Measurements from ENCODE around the gene MTMR4.
"Not testable (repeated sequence)": the region's sequence is repeated elsewhere in the genome, so short reads cannot be mapped to it uniquely, and the experiment has no call there.

MTMR4 gene

GRCh38 chr17:58513965-58514769 lies at the start of gene MTMR4:
Gene MTMR4, minus strand, starts transcription at chr17:58514638. Its CDS starts 231 bp downstream, at chr17:58514407.
- DNase-seq = peak; percentile 20

GRCh38 chr17:58560511-58560910 lies 46.1 kb upstream of the MTMR4 start:
- peak; percentile 57 for DNase-seq

GRCh38 chr17:58557981-58558380 lies 43.5 kb upstream of the MTMR4 start:
- no peak for DNase-seq

GRCh38 chr17:58556833-58557250 lies 42.4 kb upstream of the MTMR4 start:
- DNase-seq = no peak

GRCh38 chr17:58555109-58555508 lies 40.7 kb upstream of the MTMR4 start:
- not testable (repeated sequence) for DNase-seq

GRCh38 chr17:58541249-58541648 lies 26.8 kb upstream of the MTMR4 start:
- DNase-seq = no peak

- DNase-seq = peak; percentile 41
Measured at GRCh38 chr17:58539698-58540097, 25.3 kb upstream of the MTMR4 start.

- DNase-seq = no peak
Measured at GRCh38 chr17:58538811-58539409, 24.5 kb upstream of the MTMR4 start.

- DNase-seq = no peak
Measured at GRCh38 chr17:58537266-58537665, 22.8 kb upstream of the MTMR4 start.

GRCh38 chr17:58536542-58536941 lies 22.1 kb upstream of the MTMR4 start:
- DNase-seq = no peak

- no peak for DNase-seq
Measured at GRCh38 chr17:58535431-58535830, 21.0 kb upstream of the MTMR4 start.

GRCh38 chr17:58534901-58535421 lies 20.5 kb upstream of the MTMR4 start:
- DNase-seq = no peak

- no peak for DNase-seq
Measured at GRCh38 chr17:58534331-58534730, 19.9 kb upstream of the MTMR4 start.

- no peak for DNase-seq
Measured at GRCh38 chr17:58533616-58534188, 19.3 kb upstream of the MTMR4 start.

GRCh38 chr17:58532555-58532951 lies 18.1 kb upstream of the MTMR4 start:
- DNase-seq = peak; percentile 88

- no peak for DNase-seq
Measured at GRCh38 chr17:58531661-58532554, 17.5 kb upstream of the MTMR4 start.

- DNase-seq = no peak
Measured at GRCh38 chr17:58531122-58531521, 16.7 kb upstream of the MTMR4 start.

- DNase-seq = no peak
Measured at GRCh38 chr17:58530655-58531054, 16.2 kb upstream of the MTMR4 start.

GRCh38 chr17:58529275-58529674 lies 14.8 kb upstream of the MTMR4 start:
- DNase-seq = no peak

GRCh38 chr17:58528443-58528842 lies 14.0 kb upstream of the MTMR4 start:
- DNase-seq = no peak

- no peak for DNase-seq
Measured at GRCh38 chr17:58527949-58528348, 13.5 kb upstream of the MTMR4 start.

- DNase-seq = no peak
Measured at GRCh38 chr17:58527306-58527705, 12.9 kb upstream of the MTMR4 start.

GRCh38 chr17:58525239-58525638 lies 10.8 kb upstream of the MTMR4 start:
- no peak for DNase-seq

All from NCI-H524 treated with DMSO at 0.1 percent for 48 hours (cell line).